ENCODE results near the gene CHEK2. TPM values are rescaled to one million over a fixed set of nuclear protein-coding genes. Genes with fewer than 3 reads are reported as not detected.

Gene CHEK2
- total and polyA plus RNA-seq, 2 of the 4 experiments (the other 2 are of a cell fraction), result 9.9 to 16.1 TPM

DNA sequence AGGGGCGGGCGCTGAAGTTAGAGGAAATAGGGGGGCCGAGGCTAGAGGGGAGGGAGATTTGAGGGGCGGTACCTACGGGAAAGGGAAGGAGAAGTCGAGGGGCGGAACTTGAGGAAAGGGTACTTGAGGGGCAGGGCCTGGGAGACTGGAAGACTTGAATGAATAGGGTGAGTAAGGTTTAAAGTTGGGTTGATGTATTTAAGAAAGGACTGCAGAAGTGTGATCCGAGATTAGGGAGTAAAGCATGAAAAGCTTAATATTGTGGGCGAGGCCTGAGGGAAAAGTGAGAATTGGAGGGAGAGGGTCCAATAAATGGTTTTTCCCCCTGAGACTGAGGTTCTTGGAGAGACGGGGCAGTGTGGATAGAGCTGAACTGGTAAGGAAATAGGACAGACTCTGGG, 942 bp upstream of the CHEK2 start:
- no peak for DNase-seq
- H3K27me3 ChIP-seq (ENCODE audit: control insufficient read depth, insufficient read depth, low read length), result no peaks in the 10 kb centered on the region
- peaks cover 6% of the 10 kb centered on the region for H3K9me1 ChIP-seq (ENCODE audit: insufficient read depth, low read length)
- H4K20me1 ChIP-seq (ENCODE audit: insufficient read depth, low read length), result no peaks in the 10 kb centered on the region
- H4K91ac ChIP-seq (ENCODE audit: insufficient read depth, low read depth, low read length), result peak overlapping the region; percentile 49; the same call in 1 of the 2 replicates
- H4K5ac ChIP-seq (ENCODE audit: low read depth, low read length), result peak overlapping the region; percentile 2; the same call in 1 of the 2 replicates
- ChIA-PET CTCF (no interaction called here), POLR2A (ENCODE audit: unreplicated experiment) (no interaction called here)
- peak overlapping the region; percentile 47 to 74; a peak in 3 of 4 replicates for H4K8ac ChIP-seq (ENCODE audit: low read depth in 2 of 2, low read length in 2 of 2)
- peak overlapping the region; percentile 82 for H2AK9ac ChIP-seq (replicated peaks; ENCODE audit: low read depth, low read length, poor library complexity)
- H2BK5ac ChIP-seq (ENCODE audit: low read depth, low read length, poor library complexity, severe bottlenecking), result peak overlapping the region; percentile 95
- TF ChIP-seq MAZ (IDR thresholded peaks at IDR 0.05; ENCODE audit: borderline replicate concordance, low read depth, low read length) (peak; percentile 66; the same call in 1 of the 2 replicates), CHD1 (IDR thresholded peaks at IDR 0.05; ENCODE audit: low read depth, low read length) (no peak), MAFK (IDR thresholded peaks at IDR 0.05; ENCODE audit: low read depth, low read length) (no peak), FOS (IDR thresholded peaks at IDR 0.05; ENCODE audit: low read depth, low read length) (no peak)
- TF ChIP-seq, protein P1, sequence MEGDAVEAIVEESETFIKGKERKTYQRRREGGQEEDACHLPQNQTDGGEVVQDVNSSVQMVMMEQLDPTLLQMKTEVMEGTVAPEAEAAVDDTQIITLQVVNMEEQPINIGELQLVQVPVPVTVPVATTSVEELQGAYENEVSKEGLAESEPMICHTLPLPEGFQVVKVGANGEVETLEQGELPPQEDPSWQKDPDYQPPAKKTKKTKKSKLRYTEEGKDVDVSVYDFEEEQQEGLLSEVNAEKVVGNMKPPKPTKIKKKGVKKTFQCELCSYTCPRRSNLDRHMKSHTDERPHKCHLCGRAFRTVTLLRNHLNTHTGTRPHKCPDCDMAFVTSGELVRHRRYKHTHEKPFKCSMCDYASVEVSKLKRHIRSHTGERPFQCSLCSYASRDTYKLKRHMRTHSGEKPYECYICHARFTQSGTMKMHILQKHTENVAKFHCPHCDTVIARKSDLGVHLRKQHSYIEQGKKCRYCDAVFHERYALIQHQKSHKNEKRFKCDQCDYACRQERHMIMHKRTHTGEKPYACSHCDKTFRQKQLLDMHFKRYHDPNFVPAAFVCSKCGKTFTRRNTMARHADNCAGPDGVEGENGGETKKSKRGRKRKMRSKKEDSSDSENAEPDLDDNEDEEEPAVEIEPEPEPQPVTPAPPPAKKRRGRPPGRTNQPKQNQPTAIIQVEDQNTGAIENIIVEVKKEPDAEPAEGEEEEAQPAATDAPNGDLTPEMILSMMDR (conservative IDR thresholded peaks at IDR 0.05; ENCODE audit: low read depth, low read length), result no peak
- TF ChIP-seq, protein P2, sequence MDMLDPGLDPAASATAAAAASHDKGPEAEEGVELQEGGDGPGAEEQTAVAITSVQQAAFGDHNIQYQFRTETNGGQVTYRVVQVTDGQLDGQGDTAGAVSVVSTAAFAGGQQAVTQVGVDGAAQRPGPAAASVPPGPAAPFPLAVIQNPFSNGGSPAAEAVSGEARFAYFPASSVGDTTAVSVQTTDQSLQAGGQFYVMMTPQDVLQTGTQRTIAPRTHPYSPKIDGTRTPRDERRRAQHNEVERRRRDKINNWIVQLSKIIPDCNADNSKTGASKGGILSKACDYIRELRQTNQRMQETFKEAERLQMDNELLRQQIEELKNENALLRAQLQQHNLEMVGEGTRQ (IDR thresholded peaks at IDR 0.05; ENCODE audit: low read depth, low read length), result no peak
- BruUV-seq (replicated peaks), result no TSS peak
- peak overlapping the region; percentile 88 for H3K4me2 ChIP-seq (ENCODE audit: low read depth, low read length)
- H3K56ac ChIP-seq (ENCODE audit: extremely low read depth, insufficient read depth, low read length), result peak overlapping the region; percentile 77
- in situ Hi-C loops (cut with MboI; ENCODE audit: low sequenced_read_pairs), result no loop called here
- WGBS, 2 experiments (ENCODE audit: extremely low coverage in 2 of 2, insufficient read length in 1 of 2), result 0 to 100% methylated on average over 1 to 9 of the region's 10 CpGs
- H3K4me3 ChIP-seq (ENCODE audit: insufficient read depth, low read depth, low read length), result peak overlapping the region; percentile 73
- intact Hi-C loops (cut with micrococcal nuclease), result loop anchor here (1.0 kb wide), 1 partner anchor 30 kb away; no protein-coding TSS in a partner anchor
- ATAC-seq (ENCODE audit: low read depth), result no peak
- peak overlapping the region; percentile 14; the same call in 1 of the 2 replicates for H3K18ac ChIP-seq (ENCODE audit: low read depth, low read length)
- H2BK120ac ChIP-seq (ENCODE audit: low read depth, low read length), result peak overlapping the region; percentile 35; the same call in 1 of the 2 replicates
- peaks cover 24 to 39% of the 10 kb centered on the region in 2 experiments for H3K79me1 ChIP-seq (ENCODE audit: low read depth in 1 of 2, low read length in 2 of 2)
- H3K4ac ChIP-seq (ENCODE audit: low read depth, low read length), result peak overlapping the region; percentile 74
- dilution Hi-C loops (cut with HindIII; ENCODE audit: low sequenced_read_pairs, unreplicated experiment), result no loop called here
- peak overlapping the region; percentile 83 for H3K14ac ChIP-seq (replicated peaks; ENCODE audit: low read depth, low read length)
- H2AFZ ChIP-seq (replicated peaks; ENCODE audit: low read length, poor library complexity), result peak overlapping the region; percentile 93
- no peak overlapping the region for H2BK20ac ChIP-seq (ENCODE audit: low read depth, low read length)
- H3K4me1 ChIP-seq (ENCODE audit: control insufficient read depth, insufficient read depth, low read length), result peaks cover 2% of the 10 kb centered on the region; the same call in 1 of the 2 replicates
- peaks cover 13% of the 10 kb centered on the region for H3K36me3 ChIP-seq (ENCODE audit: control insufficient read depth, insufficient read depth, low read length)
- H2AK5ac ChIP-seq (ENCODE audit: low read depth, low read length), result peak overlapping the region; percentile 52
- peak overlapping the region; percentile 84 for H3K23ac ChIP-seq (ENCODE audit: low read depth, low read length)
- H3K9ac ChIP-seq (ENCODE audit: low read depth, low read length), result peak overlapping the region; percentile 84
- no peaks in the 10 kb centered on the region for H3K9me3 ChIP-seq (ENCODE audit: control insufficient read depth, insufficient read depth, low read length)
- H3K27ac ChIP-seq (ENCODE audit: insufficient read depth, low read length), result peak overlapping the region; percentile 97
- peak overlapping the region; percentile 17; the same call in 1 of the 3 replicates for H2BK15ac ChIP-seq (ENCODE audit: low read depth, low read length)
